GM18498 (cell line): ENCODE measurements around the gene PAXX.

ENCODE experiments used
- ATAC-seq: cut with Tn5 transposase; IDR thresholded peaks from one replicate; pipeline ENCODE4 v1.9.1; 2021; ENCODE audit warnings: mild to moderate bottlenecking, moderate library complexity; ENCODE audit not compliant: unreplicated experiment

PAXX gene, protein sequence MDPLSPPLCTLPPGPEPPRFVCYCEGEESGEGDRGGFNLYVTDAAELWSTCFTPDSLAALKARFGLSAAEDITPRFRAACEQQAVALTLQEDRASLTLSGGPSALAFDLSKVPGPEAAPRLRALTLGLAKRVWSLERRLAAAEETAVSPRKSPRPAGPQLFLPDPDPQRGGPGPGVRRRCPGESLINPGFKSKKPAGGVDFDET

DNA sequence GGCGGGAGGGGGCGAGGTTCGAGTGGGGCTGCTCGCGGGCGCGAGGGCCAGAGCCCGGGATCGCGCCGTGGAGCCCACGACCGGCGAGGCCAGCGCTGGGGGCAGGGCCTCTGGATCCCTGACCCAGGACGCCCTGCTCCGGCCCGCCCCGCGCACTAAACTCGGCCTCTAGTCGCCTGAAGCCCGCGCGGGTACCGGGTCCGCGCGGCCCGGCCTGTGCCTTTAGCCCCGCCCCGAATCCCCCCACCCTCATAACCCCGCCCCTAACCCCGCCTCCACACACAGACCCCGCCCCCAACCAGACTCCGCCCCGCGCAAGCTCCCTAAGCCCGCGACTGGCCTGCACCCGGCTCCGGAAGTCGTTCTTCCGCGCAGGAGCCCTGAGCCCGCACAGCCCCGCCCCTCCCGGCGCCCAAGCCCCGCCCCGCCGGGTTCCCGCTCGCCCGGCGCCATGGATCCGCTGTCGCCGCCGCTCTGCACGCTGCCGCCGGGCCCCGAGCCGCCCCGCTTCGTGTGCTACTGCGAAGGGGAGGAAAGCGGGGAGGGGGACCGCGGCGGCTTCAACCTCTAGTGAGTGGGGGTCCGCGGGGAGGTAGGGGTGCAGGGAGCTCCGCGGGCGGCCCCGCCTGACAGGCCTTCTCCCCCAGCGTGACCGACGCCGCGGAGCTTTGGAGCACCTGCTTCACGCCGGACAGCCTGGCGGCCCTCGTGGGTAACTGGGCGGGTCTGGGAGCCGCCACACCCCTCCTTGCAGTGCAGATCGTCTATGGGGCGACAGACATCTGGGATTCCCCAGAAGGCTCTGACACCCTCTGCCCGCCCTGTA, at the start of gene PAXX:
Gene PAXX, plus strand, starts transcription at position 430 of the 826 bp plus-strand sequence. Its CDS starts 22 bp downstream, at position 452.
- ATAC-seq = peak; percentile 86

DNA sequence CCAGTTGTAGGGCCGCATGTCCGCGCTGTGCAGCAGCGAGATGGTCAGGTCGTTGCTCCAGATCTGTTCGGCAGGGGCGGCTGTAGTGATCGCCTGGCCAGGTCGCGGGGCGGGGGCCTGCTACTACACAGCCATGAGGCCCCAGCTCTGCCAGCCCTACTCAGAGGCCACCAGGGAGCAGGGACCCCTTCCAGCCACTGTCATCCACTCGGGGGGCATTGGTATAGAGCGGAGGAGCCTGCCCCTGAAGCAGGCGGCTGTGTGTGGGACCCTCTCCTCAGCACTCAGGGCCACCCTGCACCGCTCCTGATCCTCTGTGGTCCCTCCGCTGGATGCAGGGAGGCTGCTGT, 49.4 kb upstream of the PAXX start:
- ATAC-seq = no peak

DNA sequence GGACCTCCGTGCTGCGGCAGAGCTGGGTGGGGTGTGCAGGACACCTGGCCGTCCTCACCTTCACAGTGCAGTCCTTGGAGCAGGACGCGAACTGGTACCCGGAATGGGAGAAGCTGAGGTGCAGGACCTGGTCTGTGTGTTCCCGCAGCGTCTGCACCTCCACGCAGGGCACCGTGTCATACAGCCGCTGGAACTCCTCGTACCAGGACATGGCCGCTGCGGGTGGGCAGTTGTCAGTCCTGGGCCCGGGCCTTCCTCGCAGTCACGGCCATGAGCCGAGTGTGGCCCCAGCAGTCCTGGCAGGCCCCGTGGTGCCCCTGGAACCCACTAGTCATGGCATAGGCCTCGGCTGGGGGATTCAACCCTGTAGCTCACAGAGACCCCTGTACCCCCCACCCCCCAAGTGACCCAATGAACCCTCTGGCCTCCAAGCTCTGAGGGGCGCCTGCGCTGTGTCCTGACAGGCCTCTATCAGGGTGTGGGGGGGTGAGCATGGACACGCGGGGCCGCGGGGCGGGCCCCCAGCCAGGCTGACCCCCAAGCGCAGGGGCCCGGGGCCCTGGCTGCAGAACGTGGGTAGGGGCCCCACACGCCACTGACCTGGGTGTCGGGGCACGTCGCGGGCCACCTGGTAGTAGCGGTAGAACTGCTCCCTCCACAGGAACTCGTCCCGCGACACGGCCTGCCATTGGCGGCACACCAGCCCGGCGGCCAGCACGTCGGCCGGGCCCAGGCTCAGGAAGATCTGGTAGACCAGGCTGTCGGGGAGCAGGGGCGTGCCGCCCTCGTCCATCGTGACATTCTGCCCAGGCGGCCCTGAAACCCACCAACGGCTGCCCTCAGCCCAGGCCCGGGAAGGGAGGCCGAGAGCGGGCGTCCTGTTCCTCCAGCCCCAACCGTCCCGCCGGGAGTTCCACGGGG, 48.7 kb upstream of the PAXX start:
- peak; percentile 25 for ATAC-seq

DNA sequence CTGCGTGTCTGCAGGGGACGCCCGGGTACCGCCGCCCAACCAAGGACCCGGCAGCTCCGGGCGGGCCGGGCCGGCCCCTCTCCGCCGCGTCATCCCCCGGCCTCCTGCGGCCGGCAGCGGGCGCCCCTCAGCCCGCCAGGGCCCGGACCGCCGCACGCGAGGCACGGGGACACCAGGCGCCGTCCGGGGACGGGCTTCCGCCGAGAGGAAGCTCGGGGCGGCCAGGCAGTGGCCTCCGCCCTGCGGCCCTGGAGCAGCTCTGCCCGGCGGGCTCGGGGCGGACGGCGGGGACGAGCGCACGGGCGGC, 48.1 kb upstream of the PAXX start:
- ATAC-seq = peak; percentile 41

DNA sequence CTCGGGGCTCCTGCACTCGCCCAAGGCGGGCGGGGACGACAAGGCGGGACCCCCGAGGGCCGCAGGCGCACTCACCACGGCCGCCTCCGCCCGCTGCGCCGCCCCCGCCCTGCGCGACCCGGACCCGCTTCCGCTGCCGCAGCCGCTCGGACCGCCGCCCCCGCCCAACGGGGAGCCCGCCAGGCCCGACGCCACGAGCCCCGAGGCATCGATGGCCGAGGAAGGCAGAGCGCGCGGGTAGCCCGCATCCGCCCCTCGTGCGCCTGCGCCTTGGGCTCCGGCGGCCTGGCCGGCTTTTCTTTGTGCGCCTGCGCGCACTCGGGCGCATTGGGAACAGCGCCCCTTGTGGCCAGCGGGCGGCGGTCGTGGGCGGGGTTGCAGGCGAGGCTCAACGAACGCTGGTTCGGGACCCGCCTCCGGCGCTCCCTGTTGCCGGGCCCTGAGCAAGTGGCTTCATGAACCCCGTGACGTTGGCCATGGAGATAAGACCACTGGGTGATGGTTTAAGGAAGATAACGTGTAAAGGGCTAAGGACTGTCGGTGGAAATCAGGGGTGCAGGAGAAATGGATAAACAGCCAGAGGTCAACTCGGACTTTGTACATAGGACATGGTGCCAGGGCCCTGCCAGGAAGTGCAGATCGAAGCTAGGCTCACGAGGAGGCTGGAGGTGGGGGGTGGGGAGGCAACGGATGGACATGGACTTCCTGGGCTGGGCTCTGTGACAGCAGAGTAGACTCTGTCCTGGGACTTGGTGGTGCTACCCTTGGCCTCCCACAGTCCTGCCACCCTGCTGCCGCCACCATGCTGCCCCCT, 47.5 kb upstream of the PAXX start, which contains the start of the genes C8G and FBXW5:
Gene C8G, plus strand, starts transcription at position 725 of the 814 bp plus-strand sequence. Its CDS starts 78 bp downstream, at position 803.
Gene FBXW5, minus strand, starts transcription at position 220 of the 814 bp plus-strand sequence. CDS start 655 bp downstream, outside the sequence.
- ATAC-seq = peak; percentile 81

DNA sequence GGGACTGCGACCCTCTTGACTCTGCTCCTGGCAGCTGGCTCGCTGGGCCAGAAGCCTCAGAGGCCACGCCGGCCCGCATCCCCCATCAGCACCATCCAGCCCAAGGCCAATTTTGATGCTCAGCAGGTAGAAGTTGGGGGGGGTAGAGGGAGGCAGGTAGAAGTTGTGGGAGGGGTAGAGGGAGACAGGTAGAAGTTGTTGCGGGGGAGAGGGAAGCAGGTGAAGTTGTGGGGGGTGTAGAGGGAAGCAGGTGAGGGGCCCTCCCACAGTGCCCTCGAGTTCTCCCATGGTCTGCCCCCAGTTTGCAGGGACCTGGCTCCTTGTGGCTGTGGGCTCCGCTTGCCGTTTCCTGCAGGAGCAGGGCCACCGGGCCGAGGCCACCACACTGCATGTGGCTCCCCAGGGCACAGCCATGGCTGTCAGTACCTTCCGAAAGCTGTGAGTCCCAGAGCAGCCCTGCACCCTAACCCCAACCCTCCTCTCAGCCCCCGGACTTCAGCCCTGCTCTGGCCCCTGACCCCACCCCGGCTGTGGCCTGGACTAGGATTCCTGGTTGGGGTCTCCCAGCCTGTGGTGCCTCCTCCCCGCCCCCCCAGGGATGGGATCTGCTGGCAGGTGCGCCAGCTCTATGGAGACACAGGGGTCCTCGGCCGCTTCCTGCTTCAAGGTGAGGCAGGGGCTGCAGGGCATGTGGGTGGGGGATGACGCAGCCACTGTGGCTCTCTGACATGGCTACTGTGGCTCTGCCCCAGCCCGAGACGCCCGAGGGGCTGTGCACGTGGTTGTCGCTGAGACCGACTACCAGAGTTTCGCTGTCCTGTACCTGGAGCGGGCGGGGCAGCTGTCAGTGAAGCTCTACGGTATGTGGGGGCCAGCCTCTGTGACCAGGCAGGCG, 46.6 kb upstream of the PAXX start:
- no peak for ATAC-seq

DNA sequence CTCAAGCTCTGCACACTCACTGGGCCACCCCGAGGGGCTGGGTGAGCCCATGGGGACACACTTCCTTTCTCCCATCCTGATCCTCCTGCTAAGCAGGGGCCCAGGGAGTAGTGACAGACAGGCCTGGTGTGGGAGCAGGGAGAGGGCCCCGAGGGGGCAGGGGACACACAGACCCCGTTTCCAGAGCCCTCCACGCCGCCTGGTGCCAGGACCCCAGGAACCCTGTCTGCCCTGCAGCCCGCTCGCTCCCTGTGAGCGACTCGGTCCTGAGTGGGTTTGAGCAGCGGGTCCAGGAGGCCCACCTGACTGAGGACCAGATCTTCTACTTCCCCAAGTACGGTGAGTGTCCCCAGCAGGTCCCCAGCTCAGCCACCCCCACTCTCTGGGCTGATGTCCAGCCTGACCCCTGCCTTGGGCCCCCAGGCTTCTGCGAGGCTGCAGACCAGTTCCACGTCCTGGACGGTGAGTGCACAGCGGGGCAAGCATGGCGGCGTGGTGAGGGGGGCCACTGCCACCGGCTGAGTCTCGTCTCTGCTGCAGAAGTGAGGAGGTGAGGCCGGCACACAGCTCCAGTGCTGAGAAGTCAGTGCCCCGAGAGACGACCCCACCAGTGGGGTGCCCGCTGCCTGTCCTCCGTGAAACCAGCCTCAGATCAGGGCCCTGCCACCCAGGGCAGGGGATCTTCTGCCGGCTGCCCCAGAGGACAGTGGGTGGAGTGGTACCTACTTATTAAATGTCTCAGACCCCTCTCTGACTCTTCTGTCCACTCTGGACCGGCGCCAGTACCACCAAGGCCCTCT, 45.8 kb upstream of the PAXX start:
- ATAC-seq = no peak

DNA sequence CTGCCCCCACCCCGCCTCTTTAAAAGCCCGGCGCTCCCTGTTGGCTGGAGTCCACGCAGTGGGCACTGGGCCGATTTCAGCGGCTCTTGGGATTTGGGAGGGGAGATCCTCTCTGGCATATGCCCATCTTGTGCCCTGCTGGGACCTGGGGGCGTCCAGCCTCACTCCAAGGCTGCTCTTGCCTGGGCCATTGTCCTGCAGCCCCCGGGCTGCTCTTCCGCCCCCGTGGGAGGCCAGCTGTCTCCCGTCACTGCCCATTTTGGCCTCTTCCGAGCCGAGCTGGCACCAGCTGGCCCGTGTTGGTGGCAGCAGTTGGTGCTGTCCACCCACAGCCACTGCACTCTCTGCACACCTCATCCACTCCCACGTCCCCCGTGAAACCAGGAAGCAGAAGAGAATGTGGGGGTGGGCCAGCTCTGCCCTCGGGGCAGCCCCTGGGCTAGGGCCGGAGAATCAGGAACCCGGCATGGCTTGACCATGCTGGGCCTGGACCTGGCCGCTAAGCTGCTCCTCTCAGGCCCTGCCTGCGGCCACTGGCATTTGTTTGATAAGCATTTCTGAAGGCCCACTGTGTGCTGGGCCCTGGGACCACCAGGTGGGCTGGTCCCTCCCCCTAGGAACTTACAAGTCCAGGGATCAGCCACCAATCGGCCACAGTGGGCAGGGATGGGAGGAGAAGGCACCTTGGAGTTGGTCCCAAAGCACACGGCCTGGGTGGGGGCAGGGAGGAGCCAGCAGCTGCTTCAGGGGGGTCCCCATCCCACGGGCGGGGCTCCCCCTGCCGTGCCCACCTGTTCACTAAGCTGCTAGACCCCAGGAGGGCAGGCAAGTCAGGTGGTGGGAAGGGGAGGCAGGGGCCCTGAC, 45.0 kb upstream of the PAXX start:
- no peak for ATAC-seq

DNA sequence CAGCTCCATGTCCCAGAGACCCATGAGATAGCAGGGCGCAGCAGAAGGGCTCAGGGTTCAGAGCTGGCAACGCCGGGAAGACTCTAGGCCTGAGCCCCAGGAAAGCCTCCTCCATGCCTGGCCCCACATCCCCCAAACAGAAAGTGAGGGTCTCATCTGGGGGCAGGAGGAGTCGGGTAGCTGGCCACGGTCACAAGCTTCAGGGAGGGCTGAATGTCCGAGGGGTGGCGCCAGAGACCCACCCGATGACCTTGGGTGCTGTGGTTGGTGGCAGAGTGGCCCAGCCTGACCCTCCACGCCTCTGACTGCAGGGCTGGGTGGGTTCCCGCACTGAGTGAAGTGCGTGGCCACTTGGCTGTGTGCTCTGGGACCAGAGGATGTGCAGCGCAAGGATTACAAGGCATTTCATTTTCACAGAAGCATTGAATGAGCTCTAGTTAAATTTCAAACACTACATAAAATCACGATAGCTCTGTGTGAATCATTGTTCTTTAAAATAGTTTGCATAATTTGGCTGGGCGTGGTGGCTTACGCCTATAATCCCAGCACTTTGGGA, 44.2 kb upstream of the PAXX start:
- ATAC-seq = no peak

DNA sequence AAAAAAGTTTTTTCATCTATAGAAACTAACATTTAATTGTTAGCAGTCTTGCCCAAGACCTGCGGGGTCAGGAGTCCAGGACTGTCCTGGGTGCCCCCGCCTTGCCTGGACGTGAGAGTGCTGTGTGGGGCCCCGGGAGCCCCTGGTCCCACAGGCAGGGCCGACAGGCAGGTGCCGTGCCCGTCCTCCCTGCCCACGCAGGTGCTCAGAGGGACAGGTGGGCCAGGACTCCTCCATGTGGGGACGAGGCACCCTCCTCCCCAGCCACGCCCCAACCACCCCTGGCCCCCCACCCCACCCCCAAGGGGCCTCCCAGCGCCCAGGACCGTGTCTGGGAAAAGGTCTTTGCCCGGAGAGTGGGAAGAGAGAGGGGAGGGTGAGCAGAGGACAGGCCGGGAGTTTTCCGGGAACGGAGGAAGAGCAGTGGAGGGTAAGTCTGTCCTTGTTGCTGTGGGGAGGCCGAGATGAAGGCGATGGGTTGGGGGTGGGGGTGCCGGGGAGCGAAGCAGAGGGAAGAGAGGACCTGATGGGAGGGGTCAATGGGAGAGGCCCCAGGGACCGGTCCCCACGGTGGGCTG, 42.9 kb upstream of the PAXX start:
- no peak for ATAC-seq

DNA sequence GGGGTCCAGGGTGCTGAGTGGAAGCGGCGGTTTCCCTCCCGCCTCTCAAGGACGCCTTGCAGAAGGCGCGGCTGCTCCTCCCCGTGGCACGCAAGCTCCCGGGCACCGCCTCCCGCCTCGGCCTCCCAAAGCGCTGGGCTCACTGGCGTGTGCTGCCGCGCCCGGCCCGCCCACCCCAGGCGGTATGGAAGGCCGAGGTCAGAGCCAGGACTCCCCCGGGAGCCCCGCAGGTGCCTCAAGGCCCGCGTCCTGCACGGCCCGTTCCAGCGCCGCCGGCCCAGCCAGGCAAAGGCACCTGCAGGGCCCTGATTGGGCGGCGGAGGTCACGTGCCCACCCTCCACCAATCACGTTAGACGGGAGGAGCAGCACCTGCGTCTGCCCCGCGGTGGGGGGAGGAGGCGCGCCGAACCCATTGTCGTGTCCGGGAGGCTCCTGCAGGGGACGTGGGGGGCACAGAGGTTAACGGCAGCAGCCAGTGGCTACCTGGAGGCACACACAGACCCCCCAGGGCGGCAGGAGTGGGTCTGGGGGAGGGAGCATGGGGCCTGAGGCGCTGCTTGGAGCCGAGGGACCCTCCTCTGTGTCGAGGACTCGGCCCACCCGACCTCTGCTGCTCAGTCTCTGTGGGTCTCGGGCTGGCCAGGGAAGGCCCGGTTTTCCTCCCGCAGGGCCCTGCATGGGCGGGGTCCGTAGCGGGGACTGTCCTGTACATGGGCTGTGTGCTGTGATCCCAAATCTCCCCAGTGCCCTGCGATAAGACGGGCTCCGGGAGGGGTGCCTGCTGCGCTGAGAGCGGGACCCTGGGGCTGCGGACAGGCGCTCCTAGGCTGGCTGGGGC, 42.2 kb upstream of the PAXX start:
- peak; percentile 84 for ATAC-seq

DNA sequence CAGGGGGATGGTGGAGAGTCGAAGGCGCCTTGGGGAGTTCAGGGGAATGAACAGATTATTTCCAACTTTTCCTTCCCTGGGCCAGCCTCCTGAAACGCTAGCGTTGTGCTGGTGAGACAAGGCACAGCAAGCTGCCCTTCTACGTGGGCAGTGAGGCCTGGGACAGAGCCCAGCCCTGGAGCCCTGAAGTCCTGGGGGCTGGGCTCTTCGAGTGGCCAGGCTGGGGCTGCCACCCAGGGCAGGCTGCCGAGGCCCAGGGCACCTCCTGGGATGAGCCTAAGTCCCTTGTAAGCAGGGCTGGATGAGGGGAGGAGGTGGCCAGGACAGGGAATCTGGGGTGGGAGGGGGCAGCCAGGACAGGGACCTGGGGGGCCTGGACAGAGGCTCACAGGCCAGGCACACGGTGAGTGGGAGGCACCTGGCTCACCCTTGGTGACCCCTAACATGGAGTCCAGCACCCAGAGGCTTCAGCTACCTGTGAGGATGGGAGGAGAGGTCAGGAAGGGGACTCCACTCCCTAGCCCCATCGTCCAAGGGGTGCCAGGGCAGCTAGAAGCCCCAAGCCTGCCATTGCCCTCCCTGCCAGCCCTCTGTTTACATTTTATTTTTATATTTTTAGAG, 41.5 kb upstream of the PAXX start:
- ATAC-seq = no peak

DNA sequence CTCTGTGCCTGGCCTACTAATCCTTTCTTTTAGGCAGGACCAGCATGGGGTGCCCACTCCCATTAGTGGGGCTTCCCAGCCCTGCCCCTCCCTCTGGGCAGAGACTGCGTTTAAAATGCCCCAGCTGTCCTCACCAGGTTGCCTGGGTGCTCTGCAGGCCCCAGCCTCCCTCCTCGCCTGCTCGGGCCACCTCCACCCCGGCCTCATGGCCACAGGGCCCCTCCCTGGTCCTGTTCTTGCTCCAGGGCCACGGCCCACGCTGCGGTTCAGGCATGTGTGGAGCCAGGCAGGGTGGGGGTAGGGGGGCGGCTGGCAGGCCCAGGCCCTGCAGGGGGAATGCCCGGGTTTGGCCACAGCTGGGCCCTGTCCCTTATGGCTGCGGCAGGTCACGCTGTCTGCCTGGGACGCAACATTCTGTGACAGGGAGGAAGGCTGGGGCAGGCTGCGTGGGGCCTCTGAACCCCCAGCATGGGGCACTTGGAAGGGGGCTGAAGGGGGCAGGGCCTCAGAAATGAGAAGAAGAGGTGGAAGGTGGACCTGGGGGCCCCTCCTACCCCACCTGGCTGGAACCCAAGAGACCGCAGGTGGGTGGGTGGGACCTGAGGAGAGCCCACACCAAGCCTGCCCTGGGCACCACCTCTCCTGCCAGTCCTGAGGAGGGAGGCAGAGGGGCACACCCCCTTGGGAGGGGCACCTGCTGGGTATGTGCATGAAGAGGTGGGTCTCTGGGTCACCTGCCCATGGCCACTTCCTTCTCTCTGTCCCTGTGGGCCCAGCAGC, 40.5 kb upstream of the PAXX start, which contains the start of gene LCN12:
Gene LCN12, plus strand, starts transcription at position 733 of the 780 bp plus-strand sequence. CDS start 55 bp downstream, outside the sequence.
- no peak for ATAC-seq

DNA sequence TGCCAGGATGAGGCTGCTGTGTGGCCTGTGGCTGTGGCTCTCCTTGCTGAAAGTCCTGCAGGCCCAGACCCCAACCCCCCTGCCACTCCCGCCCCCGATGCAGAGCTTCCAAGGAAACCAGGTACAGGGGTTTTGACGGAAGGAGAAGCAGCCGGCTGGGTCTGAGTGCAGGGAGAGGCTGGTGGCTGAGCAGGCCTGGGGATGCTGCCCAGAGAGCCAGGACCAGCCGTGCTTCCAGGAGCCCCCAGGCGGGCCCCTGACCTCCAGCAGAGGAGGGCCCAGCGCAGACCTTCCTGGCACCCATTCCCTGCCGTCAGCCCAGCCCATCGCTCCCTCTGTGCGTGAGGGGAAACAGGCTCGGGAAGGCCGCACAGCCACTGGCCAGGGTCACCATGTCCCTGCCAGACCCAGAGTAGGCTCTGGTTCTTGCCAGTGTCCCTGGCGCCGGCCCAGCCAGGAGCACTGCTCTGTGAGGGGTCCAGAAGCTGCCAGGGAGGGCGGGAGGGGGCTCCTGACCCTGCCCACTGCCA, 39.8 kb upstream of the PAXX start:
- ATAC-seq = no peak
